ENCODE measurements around the gene FGGY.
"Not testable (repeated sequence)": the region's sequence is repeated elsewhere in the genome, so short reads cannot be mapped to it uniquely, and the experiment has no call there.

FGGY gene

GRCh38 chr1:59601811-59602210 lies 304.9 kb downstream of the FGGY start:
- no peak for DNase-seq

GRCh38 chr1:59604191-59604590 lies 307.3 kb downstream of the FGGY start:
- no peak for DNase-seq

GRCh38 chr1:59605184-59605583 lies 308.3 kb downstream of the FGGY start:
- no peak for DNase-seq

- DNase-seq, result no peak
Observed at GRCh38 chr1:59605761-59606160, 308.9 kb downstream of the FGGY start.

GRCh38 chr1:59609245-59609644 lies 312.4 kb downstream of the FGGY start:
- no peak for DNase-seq

- DNase-seq, result not testable (repeated sequence)
Observed at GRCh38 chr1:59610499-59610898, 313.6 kb downstream of the FGGY start.

GRCh38 chr1:59617434-59617833 lies 320.5 kb downstream of the FGGY start:
- DNase-seq, result no peak

GRCh38 chr1:59619557-59619956 lies 322.7 kb downstream of the FGGY start:
- no peak for DNase-seq

- DNase-seq, result no peak
Observed at GRCh38 chr1:59625384-59625783, 328.5 kb downstream of the FGGY start.

GRCh38 chr1:59631561-59632255 lies 334.8 kb downstream of the FGGY start:
- no peak for DNase-seq

- no peak for DNase-seq
Observed at GRCh38 chr1:59635097-59635496, 338.2 kb downstream of the FGGY start.

GRCh38 chr1:59638231-59638711 lies 341.4 kb downstream of the FGGY start:
- DNase-seq, result no peak

GRCh38 chr1:59639266-59639665 lies 342.4 kb downstream of the FGGY start:
- no peak for DNase-seq

GRCh38 chr1:59640851-59641250 lies 344.0 kb downstream of the FGGY start:
- DNase-seq, result no peak

- no peak for DNase-seq
Observed at GRCh38 chr1:59641836-59642235, 344.9 kb downstream of the FGGY start.

GRCh38 chr1:59643526-59643925 lies 346.6 kb downstream of the FGGY start:
- no peak for DNase-seq

- DNase-seq, result no peak
Observed at GRCh38 chr1:59645893-59646292, 349.0 kb downstream of the FGGY start.

- DNase-seq, result not testable (repeated sequence)
Observed at GRCh38 chr1:59653142-59653958, 356.5 kb downstream of the FGGY start.

- no peak for DNase-seq
Observed at GRCh38 chr1:59653968-59654367, 357.1 kb downstream of the FGGY start.

GRCh38 chr1:59657873-59658465 lies 361.1 kb downstream of the FGGY start:
- DNase-seq, result no peak

- DNase-seq, result no peak
Observed at GRCh38 chr1:59664166-59664565, 367.3 kb downstream of the FGGY start.

- no peak for DNase-seq
Observed at GRCh38 chr1:59666106-59666505, 369.2 kb downstream of the FGGY start.

- DNase-seq, result no peak
Observed at GRCh38 chr1:59667020-59667419, 370.1 kb downstream of the FGGY start.
